Hematopoietic multipotent progenitor cell treated with erythropoietin and hydrocortisone succinate and interleukin-3 and kit ligand, for 17 days (in vitro differentiated cells): ENCODE measurements around the gene YAP1.
"Not testable (repeated sequence)": the region's sequence is repeated elsewhere in the genome, so short reads cannot be mapped to it uniquely, and the experiment has no call there.

Experiments used
- DNase-seq: peaks from one replicate; pipeline ENCODE4 v3.0.0-alpha.2; 2015; ENCODE audit warnings: low spot score

Gene YAP1

GRCh38 chr11:102241026-102241425 is 130.8 kb downstream of the YAP1 start:
- no peak for DNase-seq

GRCh38 chr11:102243399-102243884 is 133.2 kb downstream of the YAP1 start:
- no peak for DNase-seq

DNA sequence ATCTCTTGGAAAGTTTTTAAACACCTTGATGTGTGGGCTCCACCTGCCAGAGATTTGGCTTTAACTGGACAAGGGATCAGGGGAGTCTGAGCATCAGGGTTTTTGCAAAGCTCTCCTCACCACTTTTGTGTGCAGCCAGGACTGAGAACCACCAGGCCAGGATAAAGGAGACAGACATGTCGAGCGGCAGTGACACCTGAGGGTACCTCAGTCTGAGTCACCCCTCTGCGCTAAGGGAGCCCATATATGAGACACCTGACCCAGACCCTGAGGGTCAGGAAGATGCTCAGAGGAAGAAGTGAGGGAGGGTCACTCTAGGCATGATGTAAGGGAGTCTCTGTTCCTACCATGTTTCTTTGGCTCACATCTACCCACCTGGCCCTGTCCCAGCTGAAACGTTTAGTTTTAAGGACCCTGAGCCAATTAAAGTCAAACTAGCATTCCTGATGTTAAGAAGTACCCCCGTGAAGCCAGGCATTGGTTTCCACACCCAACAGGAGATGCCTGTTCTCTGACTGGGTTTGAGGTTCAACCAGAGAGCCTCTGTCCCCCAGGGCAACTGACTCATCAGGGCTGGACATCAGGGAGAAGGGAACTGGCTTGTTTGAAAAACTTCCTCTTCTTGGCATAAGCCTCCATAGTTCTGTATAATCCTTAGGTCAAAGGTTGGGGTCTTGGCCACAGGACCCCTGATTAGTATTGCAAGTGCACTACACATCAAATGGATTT is 134.6 kb downstream of the YAP1 start:
- no peak for DNase-seq

DNA sequence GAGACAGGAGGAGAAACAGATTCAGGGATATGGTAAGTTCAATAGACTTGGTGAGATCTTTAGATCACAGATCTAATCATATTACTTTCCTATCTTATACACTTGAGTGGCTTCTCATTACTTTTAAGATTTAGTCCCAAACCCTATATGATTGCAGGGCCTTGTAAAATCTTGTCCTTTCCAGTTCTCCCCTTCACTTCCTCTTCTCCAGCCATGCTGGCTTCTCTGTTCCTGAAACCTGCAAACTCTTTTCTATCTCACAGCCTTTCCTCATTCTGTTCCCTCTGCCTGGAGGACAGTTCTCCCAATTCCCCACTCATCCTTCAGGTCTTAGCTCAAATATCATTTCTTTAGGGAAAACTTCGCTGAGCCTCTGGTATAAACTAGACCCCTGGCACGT is 141.2 kb downstream of the YAP1 start:
- no peak for DNase-seq

GRCh38 chr11:102252339-102252891 is 142.2 kb downstream of the YAP1 start:
- DNase-seq, result no peak

GRCh38 chr11:102253020-102253715 is 142.9 kb downstream of the YAP1 start:
- no peak for DNase-seq

DNA sequence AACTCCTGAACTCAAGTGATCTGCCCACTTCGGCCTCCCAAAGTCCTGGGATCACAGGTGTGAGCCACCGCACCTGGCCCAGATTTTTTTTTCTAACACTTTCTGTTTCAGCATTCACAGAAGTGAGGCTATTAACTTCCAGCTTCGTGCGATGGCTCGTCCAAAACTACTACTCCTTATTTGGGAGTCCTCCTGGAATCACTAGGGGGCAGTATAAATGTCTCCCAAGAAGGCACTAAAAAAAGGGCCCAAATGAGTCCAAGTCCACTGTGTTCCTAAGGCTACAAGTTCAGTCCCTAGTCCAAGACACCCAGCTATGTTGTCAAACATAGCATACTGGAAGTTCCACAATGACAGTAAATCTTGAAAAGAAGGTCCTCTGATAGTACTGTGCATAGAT is 143.8 kb downstream of the YAP1 start:
- peak; percentile 10 for DNase-seq

DNA sequence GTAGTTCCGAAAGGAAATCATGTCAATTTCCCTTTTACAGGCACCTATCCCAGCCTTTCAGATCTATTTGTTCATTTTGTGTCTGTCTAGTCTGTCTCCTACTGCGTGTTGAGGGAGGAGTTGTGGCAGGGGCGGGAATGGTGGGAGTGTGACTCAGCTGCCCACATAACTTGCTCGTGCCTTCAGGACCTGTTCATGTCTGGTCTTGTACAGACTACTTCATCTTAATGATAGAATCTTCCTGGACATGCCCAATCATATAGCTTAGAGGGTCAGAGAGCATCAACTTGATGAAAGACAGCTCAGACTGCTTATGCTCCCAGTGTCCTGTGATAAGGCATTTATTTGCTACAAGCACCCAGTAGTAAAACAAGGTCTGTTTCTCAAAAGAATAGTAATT is 146.0 kb downstream of the YAP1 start:
- DNase-seq, result no peak

DNA sequence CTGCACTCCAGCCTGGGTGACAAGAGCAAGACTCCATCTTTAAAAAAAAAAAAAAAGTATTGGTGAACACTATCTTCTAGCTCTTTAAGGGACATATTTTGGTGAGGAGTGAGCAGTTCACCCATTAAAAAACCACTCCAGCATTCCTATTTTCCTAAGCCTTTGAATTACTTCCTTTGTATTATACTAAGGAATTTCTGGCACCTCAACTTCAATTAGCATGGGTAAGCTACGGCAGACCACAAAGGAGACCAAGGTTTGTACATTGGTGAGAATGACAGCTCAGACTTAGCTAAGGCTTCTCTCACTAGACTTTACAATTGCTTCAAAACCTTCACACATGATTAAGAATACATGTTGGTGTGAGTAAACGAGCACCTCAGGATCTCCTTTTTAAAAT is 150.0 kb downstream of the YAP1 start:
- DNase-seq, result no peak

DNA sequence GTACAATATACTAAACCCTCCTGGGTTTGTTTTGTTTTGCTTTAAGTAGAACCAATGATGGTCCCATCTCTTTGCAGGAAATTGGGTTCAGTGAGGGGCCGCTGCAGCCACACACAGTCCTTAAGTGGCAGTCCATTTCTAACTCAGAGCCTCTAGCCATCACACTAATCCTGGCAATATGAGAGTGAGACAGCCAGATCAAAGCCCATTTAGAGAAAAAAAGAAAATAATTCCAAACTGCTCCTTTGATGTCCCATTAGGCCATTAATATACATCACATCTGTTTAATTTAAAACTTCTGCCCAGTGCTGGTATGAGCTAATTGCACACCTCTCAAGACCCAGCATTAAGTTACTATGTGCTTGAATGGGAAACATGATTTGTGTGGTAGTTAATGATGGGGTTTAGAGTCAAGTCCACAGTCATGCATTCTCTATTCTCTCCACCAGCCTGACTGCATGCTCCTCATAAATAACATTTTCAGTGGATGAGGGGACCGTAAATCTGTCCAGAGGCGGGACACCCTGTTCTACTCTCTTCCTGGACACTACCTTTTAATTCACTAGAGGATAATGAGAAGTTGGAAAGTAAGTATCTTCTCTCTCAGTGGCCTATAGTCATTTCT is 153.2 kb downstream of the YAP1 start:
- no peak for DNase-seq

- DNase-seq, result not testable (repeated sequence)
These were observed 154.5 kb downstream of the YAP1 start for GRCh38 chr11:102264704-102265103.

- no peak for DNase-seq
These were observed 155.9 kb downstream of the YAP1 start for GRCh38 chr11:102266099-102266498.

GRCh38 chr11:102267609-102268008 is 157.4 kb downstream of the YAP1 start:
- no peak for DNase-seq

- peak; percentile 79 for DNase-seq
These were observed 158.1 kb downstream of the YAP1 start for GRCh38 chr11:102268083-102268984.

DNA sequence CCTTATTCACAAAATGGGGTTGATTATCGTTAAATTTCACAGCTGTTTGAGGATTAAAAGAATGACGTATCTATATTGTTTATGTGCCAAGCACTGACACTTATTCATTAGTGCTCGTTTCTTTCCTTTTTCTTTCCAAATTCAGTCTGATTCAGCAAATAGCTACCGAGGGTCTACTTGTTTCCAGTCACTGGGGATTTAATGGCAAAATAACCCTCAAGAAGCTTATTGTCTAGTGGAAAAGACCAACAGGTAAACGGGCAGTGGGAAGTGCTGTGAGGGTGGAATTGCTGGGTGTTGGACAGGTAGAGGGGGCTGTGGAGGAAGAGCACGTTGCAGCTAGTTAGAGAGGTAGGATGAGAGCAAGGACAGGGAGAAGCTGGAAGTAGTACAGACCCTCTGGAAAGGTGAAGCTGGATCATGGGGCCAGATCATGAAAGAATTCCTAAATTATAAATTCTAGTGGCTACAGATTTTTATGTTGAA is 158.8 kb downstream of the YAP1 start:
- no peak for DNase-seq

- no peak for DNase-seq
These were observed 159.7 kb downstream of the YAP1 start for GRCh38 chr11:102269927-102270326.

GRCh38 chr11:102272047-102272824 is 162.0 kb downstream of the YAP1 start:
- DNase-seq, result no peak

DNA sequence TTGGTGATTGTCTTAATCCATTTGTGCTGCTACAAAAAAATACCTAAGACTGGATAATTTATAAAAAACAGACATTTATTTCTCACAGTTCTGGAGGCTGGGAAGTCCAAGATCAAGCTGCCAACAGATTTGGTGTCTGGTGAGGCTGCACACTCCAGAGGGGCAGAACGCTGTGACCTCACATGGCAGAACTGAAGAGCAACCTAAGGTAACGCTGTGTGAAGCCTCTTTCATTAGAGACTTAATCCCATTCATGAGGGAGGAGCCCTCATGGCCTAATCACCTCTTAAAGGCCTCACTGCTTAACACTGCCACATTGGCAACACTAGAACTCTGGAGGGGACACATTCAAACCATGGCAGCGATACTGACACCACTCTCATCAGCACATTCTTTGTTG is 164.4 kb downstream of the YAP1 start:
- DNase-seq, result no peak

DNA sequence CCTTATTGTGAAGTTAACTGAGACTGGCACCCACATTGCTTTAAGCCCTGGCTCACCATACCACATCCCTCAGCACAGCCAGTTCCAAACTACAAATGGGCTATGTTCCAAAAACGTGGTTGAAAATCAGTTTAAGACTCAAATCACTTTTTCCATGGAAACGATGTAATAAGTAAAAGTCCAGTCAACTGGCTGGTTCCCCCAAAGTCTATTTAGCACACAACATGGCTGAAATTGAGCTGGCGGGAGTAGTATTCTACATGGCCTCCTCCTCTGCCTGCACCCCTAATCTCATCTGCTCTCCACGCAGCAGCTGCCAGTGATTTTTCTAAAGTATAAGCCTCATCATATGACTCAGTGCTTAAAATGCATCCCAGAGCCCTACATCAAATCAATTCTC is 166.1 kb downstream of the YAP1 start:
- DNase-seq, result no peak

GRCh38 chr11:102276783-102277182 is 166.5 kb downstream of the YAP1 start:
- no peak for DNase-seq

DNA sequence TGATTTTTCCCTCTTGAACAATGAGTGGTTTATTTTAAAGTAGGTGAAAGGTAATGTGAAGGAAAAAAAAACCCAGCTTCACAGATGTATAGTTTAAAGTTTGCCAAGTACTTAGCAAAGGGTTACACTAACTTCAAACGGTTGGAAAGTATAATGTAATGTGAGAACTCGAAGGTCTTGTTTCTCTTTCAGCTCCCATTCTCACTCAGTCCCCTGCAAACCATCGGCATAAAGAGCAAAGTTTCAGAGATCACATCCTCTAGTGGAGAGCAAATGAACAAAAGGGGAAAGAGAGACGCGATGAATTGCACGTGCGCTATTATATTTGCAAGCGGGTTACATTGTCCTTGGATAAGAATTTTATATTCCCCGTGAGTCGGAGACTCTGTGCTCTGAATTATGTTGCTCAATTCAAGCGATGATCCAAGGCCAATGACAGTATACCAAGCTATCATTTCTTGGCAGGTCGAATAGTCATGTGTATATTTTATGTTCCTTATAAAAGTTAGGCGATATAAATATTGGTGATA is 169.5 kb downstream of the YAP1 start:
- no peak for DNase-seq
